ENCODE measurements around the gene RAPGEF4.
A peak's percentile ranks its signal among the peaks of the same experiment; 100 is the strongest.

RAPGEF4 gene

GRCh38 chr2:172735582-172736423 is at the start of gene RAPGEF4:
Gene RAPGEF4 (plus strand): TSS chr2:172735845. CDS start chr2:172735984, 139 bp downstream.
- TF ChIP-seq CTCF (IDR thresholded peaks at IDR 0.05; ENCODE audit: control insufficient read depth, extremely low read depth, insufficient read depth) = no peak
- no peak for DNase-seq (ENCODE audit: low read depth)
- peak within 1 kb of the TSS; percentile 32 for H3K4me3 ChIP-seq (ENCODE audit: low read depth, low read length)

- TF ChIP-seq CTCF (IDR thresholded peaks at IDR 0.05; ENCODE audit: control insufficient read depth, extremely low read depth, insufficient read depth) = no peak
- peak; percentile 83 for DNase-seq (ENCODE audit: low read depth)
- no peak overlapping the region for H3K4me3 ChIP-seq (ENCODE audit: low read depth, low read length)
Observed at GRCh38 chr2:172693037-172693436, 42.6 kb upstream of the RAPGEF4 start.

GRCh38 chr2:172693529-172694455 is 41.9 kb upstream of the RAPGEF4 start:
- DNase-seq (ENCODE audit: low read depth) = no peak
- no peak overlapping the region for H3K4me3 ChIP-seq (ENCODE audit: low read depth, low read length)
- no peak for TF ChIP-seq CTCF (IDR thresholded peaks at IDR 0.05; ENCODE audit: control insufficient read depth, extremely low read depth, insufficient read depth)

GRCh38 chr2:172697296-172697695 is 38.3 kb upstream of the RAPGEF4 start:
- no peak for TF ChIP-seq CTCF (IDR thresholded peaks at IDR 0.05; ENCODE audit: control insufficient read depth, extremely low read depth, insufficient read depth)
- no peak for DNase-seq (ENCODE audit: low read depth)
- H3K4me3 ChIP-seq (ENCODE audit: low read depth, low read length) = no peak overlapping the region

- no peak for TF ChIP-seq CTCF (IDR thresholded peaks at IDR 0.05; ENCODE audit: control insufficient read depth, extremely low read depth, insufficient read depth)
- no peak for DNase-seq (ENCODE audit: low read depth)
- no peak overlapping the region for H3K4me3 ChIP-seq (ENCODE audit: low read depth, low read length)
Observed at GRCh38 chr2:172698041-172698863, 37.4 kb upstream of the RAPGEF4 start.

- DNase-seq (ENCODE audit: low read depth) = no peak
- TF ChIP-seq CTCF (IDR thresholded peaks at IDR 0.05; ENCODE audit: control insufficient read depth, extremely low read depth, insufficient read depth) = no peak
- H3K4me3 ChIP-seq (ENCODE audit: low read depth, low read length) = no peak overlapping the region
Observed at GRCh38 chr2:172701250-172701649, 34.4 kb upstream of the RAPGEF4 start.
